Measurements from ENCODE around the gene PRPF19. TPM values are rescaled to one million over a fixed set of nuclear protein-coding genes. Genes with fewer than 3 reads are reported as not detected.

PRPF19 gene
- total RNA-seq, 2 donors from 2014 or later = 42.0 to 52.2 TPM

DNA sequence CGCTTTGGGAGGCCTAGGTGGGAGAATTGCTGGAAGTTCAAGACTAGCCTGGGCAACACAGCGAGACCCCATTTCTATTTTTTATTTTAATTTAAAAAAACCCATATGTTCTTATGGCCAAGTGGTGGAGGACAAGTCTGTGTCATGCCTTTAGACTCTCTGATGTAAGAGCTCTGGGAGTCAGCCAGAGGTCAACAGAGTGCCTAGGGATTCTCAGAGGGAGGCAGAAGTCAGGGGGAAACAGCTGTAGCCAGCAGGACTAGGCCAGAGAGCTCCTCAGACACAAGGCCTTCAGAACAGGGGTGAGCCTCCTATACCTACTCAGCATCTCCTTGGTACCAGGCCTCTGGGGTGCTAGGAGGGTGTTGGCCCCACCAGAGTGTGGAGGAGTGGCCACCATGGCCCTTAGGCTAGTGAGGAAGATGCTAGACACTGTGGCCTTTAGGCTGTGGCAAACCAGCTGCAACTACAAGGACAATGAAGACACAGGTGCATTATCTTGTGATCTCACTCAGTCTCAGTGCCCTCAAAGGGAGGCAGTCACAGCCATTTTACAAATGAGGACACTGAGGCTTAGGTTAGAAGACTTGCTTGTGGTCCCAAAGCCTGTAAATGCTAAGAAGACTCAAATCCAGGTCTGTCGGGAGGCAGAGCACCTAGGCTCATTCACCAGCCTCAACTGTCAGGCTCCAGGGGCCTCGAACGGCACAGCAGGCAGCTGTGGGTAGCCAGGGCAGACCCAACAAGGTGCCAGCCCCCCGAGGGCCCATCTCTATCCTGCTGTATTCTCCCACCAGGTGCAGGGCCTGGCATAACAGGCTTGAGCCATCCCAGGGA lies 34.0 kb downstream of the PRPF19 start:
- no peak overlapping the region for H3K27ac ChIP-seq
- no peak overlapping the region for H3K4me3 ChIP-seq
- TF ChIP-seq, protein P1, sequence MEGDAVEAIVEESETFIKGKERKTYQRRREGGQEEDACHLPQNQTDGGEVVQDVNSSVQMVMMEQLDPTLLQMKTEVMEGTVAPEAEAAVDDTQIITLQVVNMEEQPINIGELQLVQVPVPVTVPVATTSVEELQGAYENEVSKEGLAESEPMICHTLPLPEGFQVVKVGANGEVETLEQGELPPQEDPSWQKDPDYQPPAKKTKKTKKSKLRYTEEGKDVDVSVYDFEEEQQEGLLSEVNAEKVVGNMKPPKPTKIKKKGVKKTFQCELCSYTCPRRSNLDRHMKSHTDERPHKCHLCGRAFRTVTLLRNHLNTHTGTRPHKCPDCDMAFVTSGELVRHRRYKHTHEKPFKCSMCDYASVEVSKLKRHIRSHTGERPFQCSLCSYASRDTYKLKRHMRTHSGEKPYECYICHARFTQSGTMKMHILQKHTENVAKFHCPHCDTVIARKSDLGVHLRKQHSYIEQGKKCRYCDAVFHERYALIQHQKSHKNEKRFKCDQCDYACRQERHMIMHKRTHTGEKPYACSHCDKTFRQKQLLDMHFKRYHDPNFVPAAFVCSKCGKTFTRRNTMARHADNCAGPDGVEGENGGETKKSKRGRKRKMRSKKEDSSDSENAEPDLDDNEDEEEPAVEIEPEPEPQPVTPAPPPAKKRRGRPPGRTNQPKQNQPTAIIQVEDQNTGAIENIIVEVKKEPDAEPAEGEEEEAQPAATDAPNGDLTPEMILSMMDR (IDR thresholded peaks at IDR 0.05) = no peak
- no peaks in the 10 kb centered on the region for H3K27me3 ChIP-seq (replicated peaks; ENCODE audit: insufficient read depth)
- no peak for DNase-seq (ENCODE audit: low spot score)
- no peak for ATAC-seq (ENCODE audit: insufficient number of reproducible peaks, low FRiP score, low read depth)
- peaks cover 0 to 11% of the 10 kb centered on the region in 2 donors for H3K4me1 ChIP-seq (ENCODE audit: control insufficient read depth in 1 of 2, low read depth in 2 of 2)
- no peaks in the 10 kb centered on the region for H3K36me3 ChIP-seq
- no peaks in the 10 kb centered on the region for H3K9me3 ChIP-seq

DNA sequence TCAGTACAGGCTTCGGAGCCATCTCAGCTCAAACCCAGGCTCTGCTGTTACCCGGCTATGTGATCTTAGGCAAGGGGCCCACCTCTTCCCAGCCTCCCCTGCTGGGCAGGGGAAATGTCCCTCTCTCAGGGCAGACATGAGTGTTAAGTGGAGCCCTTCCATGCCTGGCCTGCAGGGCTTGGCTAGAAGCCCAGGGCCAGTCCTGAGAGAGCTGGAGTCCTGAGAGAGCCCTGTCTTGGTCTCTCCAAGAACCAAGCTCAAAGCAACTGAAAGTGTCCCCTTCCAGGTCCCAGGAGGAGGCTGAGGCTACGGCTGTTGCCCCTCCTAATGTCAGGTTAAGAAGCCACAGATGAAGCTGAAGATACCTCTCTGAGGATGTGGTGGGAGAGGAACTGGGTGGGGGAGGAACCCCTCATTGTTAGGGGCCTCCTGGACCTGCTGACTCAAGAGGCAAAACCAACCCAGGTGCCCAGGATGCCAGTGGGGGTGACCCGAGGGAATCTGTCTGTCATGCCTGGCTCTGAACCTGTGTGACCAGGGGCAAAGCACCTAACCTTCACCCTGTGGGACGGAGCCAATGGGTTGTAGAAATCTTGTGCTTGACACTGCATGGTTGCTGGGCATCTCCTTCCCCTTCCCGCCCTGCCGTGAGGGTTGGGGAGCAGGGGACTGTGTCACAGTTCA lies 34.9 kb downstream of the PRPF19 start:
- ATAC-seq (ENCODE audit: insufficient number of reproducible peaks, low FRiP score, low read depth) (no peak), DNase-seq (ENCODE audit: low spot score) (no peak)
- H3K4me1 ChIP-seq (ENCODE audit: control insufficient read depth in 1 of 2, low read depth in 2 of 2) = peaks cover 0 to 11% of the 10 kb centered on the region in 2 donors
- H3K9me3 ChIP-seq = no peaks in the 10 kb centered on the region
- TF ChIP-seq, protein P1 (IDR thresholded peaks at IDR 0.05) = no peak
- H3K4me3 ChIP-seq = no peak overlapping the region
- H3K27me3 ChIP-seq (replicated peaks; ENCODE audit: insufficient read depth) = no peaks in the 10 kb centered on the region
- H3K27ac ChIP-seq = no peak overlapping the region
- H3K36me3 ChIP-seq = no peaks in the 10 kb centered on the region

DNA sequence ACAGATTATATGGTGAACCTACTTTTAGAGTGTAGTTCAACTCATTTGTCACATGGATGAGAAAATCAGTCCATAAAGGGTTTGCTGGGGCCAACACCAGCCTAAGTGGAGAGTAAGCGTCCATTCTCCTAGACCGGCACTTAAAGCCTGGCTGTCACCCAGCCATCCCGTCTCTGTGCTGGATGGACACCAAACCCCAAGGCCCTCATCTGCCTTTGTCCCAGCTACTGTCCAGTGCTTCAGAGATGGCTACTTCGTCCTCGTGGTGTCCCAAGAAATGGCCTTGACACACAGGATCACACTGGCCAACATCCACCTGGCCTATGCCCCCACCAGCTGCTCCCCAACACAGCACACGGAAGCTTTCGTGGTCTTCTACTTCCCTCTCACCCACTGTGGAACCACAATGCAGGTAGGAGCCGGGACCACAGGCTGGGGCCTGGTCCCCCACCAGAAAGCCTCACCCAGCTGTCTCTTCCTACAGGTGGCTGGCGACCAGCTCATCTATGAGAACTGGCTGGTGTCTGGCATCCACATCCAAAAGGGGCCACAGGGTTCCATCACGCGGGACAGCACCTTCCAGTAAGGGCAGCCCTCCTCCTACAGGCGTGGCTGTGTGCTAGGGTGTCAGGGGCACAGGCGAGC lies 35.5 kb downstream of the PRPF19 start:
- Histone ChIP-seq H3K27me3 (replicated peaks; ENCODE audit: insufficient read depth) (no peaks in the 10 kb centered on the region), H3K9me3 (no peaks in the 10 kb centered on the region), H3K27ac (no peak overlapping the region), H3K36me3 (no peaks in the 10 kb centered on the region), H3K4me3 (no peak overlapping the region), H3K4me1 (ENCODE audit: control insufficient read depth in 1 of 2, low read depth in 2 of 2) (peaks cover 0 to 11% of the 10 kb centered on the region in 2 donors)
- DNase-seq (ENCODE audit: low spot score) (no peak), ATAC-seq (ENCODE audit: insufficient number of reproducible peaks, low FRiP score, low read depth) (no peak)
- TF ChIP-seq, protein P1 (IDR thresholded peaks at IDR 0.05) = no peak

DNA sequence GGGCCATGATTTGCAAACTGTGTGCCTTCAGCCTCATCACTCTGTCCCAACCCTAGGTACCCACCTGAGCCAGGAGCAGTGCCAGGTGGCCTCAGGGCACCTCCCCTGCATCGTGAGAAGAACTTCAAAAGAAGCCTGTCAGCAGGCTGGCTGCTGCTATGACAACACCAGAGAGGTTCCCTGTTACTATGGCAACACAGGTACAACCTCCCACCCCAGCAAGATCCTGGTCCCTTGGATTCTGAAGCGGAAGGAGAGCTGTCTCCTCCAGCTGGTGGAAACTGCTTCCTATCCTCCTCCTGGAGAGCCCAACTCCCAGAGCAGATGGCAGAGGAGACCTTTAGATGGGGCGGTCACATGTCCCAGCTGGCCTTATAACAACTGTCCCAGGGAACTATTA lies 36.1 kb downstream of the PRPF19 start:
- no peaks in the 10 kb centered on the region for H3K9me3 ChIP-seq
- no peak overlapping the region for H3K27ac ChIP-seq
- no peaks in the 10 kb centered on the region for H3K27me3 ChIP-seq (replicated peaks; ENCODE audit: insufficient read depth)
- H3K4me1 ChIP-seq (ENCODE audit: control insufficient read depth in 1 of 2, low read depth in 2 of 2) = peaks cover 0 to 11% of the 10 kb centered on the region in 2 donors
- no peak overlapping the region for H3K4me3 ChIP-seq
- ATAC-seq (ENCODE audit: insufficient number of reproducible peaks, low FRiP score, low read depth) = no peak
- TF ChIP-seq, protein P1 (IDR thresholded peaks at IDR 0.05) = no peak
- no peaks in the 10 kb centered on the region for H3K36me3 ChIP-seq
- DNase-seq (ENCODE audit: low spot score) = no peak

DNA sequence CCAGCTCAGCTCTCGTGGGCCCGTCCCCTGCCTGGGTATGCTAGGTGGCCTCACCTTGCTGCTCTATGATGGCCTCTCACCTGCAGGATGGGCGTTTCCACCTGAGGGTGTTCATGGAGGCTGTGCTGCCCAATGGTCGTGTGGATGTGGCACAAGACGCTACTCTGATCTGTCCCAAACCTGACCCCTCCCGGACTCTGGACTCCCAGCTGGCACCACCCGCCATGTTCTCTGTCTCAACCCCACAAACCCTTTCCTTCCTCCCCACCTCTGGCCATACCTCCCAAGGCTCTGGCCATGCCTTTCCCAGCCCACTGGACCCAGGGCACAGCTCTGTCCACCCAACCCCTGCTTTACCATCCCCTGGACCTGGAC lies 36.9 kb downstream of the PRPF19 start:
- Histone ChIP-seq H3K9me3 (no peaks in the 10 kb centered on the region), H3K27ac (no peak overlapping the region), H3K27me3 (replicated peaks; ENCODE audit: insufficient read depth) (no peaks in the 10 kb centered on the region), H3K36me3 (no peaks in the 10 kb centered on the region), H3K4me3 (no peak overlapping the region), H3K4me1 (ENCODE audit: control insufficient read depth in 1 of 2, low read depth in 2 of 2) (peaks cover 0 to 11% of the 10 kb centered on the region in 2 donors)
- DNase-seq (ENCODE audit: low spot score) (no peak), ATAC-seq (ENCODE audit: insufficient number of reproducible peaks, low FRiP score, low read depth) (no peak)
- TF ChIP-seq, protein P1 (IDR thresholded peaks at IDR 0.05) = no peak

Measured in thoracic aorta (tissue), 2 donors.